Muscle of leg (tissue), 11 donors: Measurements from ENCODE around the gene VSIG2. TPM values are rescaled to one million over a fixed set of nuclear protein-coding genes. Genes with fewer than 3 reads are reported as not detected.

ENCODE experiments used
- DNase-seq: peaks from one replicate; pipeline ENCODE4 v3.0.0; 2013
- H3K27ac ChIP-seq: one replicate; pipeline ENCODE4 v1.5.1; 2013; ENCODE audit warnings: mild to moderate bottlenecking, low read length, control low read depth
- H3K27me3 ChIP-seq: one replicate; pipeline ENCODE4 v1.6.1; 2013; ENCODE audit warnings: low read length; ENCODE audit not compliant: control insufficient read depth, insufficient read depth
- H3K36me3 ChIP-seq: one replicate; pipeline ENCODE4 v1.6.1; 2013; ENCODE audit warnings: low read length; ENCODE audit not compliant: control insufficient read depth, insufficient read depth
- H3K4me1 ChIP-seq: one replicate; pipeline ENCODE4 v1.6.1; 2013; ENCODE audit warnings: low read length; ENCODE audit not compliant: control insufficient read depth, insufficient read depth
- H3K4me3 ChIP-seq: one replicate; pipeline ENCODE4 v1.5.1; 2013; ENCODE audit warnings: low read length, control low read depth
- H3K9me3 ChIP-seq: replicated peaks from 2 replicates; pipeline ENCODE4 v1.6.1; 2013; ENCODE audit warnings: low read depth, low read length; ENCODE audit not compliant: control insufficient read depth
- whole genome bisulfite sequencing: methylation state at CpG from one replicate; pipeline ENCODE4 v1.1.5; 2013; ENCODE audit warnings: missing lambda C conversion rate; ENCODE audit not compliant: insufficient coverage; 5-methylcytosine and 5-hydroxymethylcytosine counted together
- polyA plus RNA-seq, 8 donors: library from polyadenylated mRNA; unstranded; fragments of 120-200 nt; gene quantifications; one replicate each; pipeline versions ENCODE4 v1.2.1 to v1.2.3, GENCODE V29; 2013; ENCODE audit warnings: inconsistent platforms in 1 of 8, low replicate concordance in 1 of 8; ENCODE audit not compliant: insufficient read length in 8 of 8, insufficient read depth in 1 of 8
- total RNA-seq: library from RNA; stranded (reverse); fragments of 120-200 nt; gene quantifications from one replicate; pipeline ENCODE4 v1.2.4, GENCODE V29; 2013

VSIG2 gene
- total and polyA plus RNA-seq, 9 donors = 0.49 to 2.3 (median 1.3) TPM

DNA sequence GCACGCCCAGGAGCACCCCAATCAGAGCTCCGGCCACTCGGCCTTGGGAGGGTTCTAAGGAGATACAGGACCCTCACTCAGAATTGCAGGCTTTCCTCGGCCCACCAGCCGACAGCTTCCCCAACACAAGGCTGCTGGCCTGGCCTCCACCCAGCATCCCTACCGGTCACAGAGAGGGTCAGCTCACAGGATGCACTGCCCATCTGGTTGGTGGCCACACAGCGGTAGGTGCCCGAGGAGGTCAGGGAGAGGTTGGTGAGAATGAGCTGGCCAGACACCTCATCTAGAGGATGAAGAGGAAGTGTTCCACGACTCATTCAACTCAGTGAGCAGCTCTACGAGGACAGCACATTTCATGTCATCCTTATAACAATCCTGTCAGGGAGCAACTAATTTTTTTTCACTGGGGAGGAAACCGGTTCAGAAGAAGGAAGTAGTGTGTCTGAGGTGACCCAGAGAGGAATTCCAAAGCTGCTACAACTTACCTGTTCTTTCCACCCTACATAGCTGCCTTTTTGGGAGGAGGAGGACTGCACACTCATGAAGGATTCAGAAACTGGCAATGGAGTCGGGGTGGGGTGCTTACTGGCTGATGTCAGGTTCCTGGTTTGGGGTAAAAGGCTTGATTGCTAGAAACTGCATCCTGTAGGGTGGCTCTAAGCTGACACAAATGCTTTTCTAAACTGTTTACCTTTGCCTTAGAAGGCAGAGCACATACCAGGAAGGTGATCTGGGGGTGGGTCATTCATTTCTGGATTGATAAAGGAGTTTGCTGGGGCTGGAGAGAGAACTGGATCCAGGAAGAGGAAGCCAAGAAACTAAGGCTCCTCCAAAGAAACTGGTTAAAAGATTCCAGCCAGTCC lies 3.3 kb downstream of the VSIG2 start:
- H3K4me1 ChIP-seq = peaks cover 32% of the 10 kb centered on the region
- H3K36me3 ChIP-seq = no peaks in the 10 kb centered on the region
- no peak for DNase-seq
- peaks cover 99% of the 10 kb centered on the region for H3K27me3 ChIP-seq
- H3K27ac ChIP-seq = peak overlapping the region; percentile 35
- WGBS = 23% methylated on average over 3 of the region's 12 CpGs
- H3K4me3 ChIP-seq = no peak overlapping the region
- H3K9me3 ChIP-seq = no peaks in the 10 kb centered on the region

DNA sequence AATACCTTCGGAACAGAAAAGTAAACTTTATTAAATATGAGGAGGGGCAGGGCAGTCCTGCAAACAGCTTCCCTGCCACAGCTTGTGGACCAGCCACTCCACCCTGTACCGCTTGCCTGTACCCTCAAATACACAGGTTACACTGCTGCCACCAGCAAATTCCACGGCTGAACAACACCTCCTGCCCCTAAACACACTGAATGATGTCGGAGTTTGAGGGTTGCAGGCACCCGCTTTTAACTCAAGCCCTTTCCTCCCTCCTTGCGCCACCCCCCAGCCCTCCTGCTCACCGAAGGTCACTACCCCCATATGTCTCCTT lies 4.0 kb downstream of the VSIG2 start:
- no peaks in the 10 kb centered on the region for H3K36me3 ChIP-seq
- no peaks in the 10 kb centered on the region for H3K9me3 ChIP-seq
- H3K4me3 ChIP-seq = no peak overlapping the region
- H3K27ac ChIP-seq = peak overlapping the region; percentile 35
- peaks cover 32% of the 10 kb centered on the region for H3K4me1 ChIP-seq
- peaks cover 98% of the 10 kb centered on the region for H3K27me3 ChIP-seq
- WGBS = 32% methylated on average over 6 of the region's 7 CpGs
- no peak for DNase-seq

- 22% methylated on average over 9 of the region's 14 CpGs for WGBS
These were observed 4.5 kb downstream of the VSIG2 start for GRCh38 chr11:124747406-124748099.

GRCh38 chr11:124746621-124747243 lies 5.3 kb downstream of the VSIG2 start:
- H3K9me3 ChIP-seq = no peaks in the 10 kb centered on the region
- peak overlapping the region; percentile 37 for H3K4me3 ChIP-seq
- H3K27ac ChIP-seq = no peak overlapping the region
- H3K4me1 ChIP-seq = peaks cover 29% of the 10 kb centered on the region
- no peaks in the 10 kb centered on the region for H3K36me3 ChIP-seq
- peak; percentile 30 for DNase-seq
- WGBS = 5% methylated on average over 17 of the region's 37 CpGs
- H3K27me3 ChIP-seq = peaks cover 97% of the 10 kb centered on the region

More at GRCh38 chr11:124747406-124748099, 4.5 kb downstream of the VSIG2 start:
- H3K9me3 ChIP-seq = no peaks in the 10 kb centered on the region
- no peak overlapping the region for H3K4me3 ChIP-seq
- H3K27ac ChIP-seq = no peak overlapping the region
- no peak for DNase-seq
- H3K4me1 ChIP-seq = peaks cover 29% of the 10 kb centered on the region
- no peaks in the 10 kb centered on the region for H3K36me3 ChIP-seq
- peaks cover 98% of the 10 kb centered on the region for H3K27me3 ChIP-seq

GRCh38 chr11:124745835-124746620 lies 6.0 kb downstream of the VSIG2 start:
- Histone ChIP-seq H3K4me1 (peaks cover 29% of the 10 kb centered on the region), H3K36me3 (no peaks in the 10 kb centered on the region), H3K27me3 (peaks cover 97% of the 10 kb centered on the region), H3K27ac (no peak overlapping the region), H3K4me3 (peak overlapping the region; percentile 37), H3K9me3 (no peaks in the 10 kb centered on the region)
- no peak for DNase-seq
- 6% methylated on average over 25 of the region's 41 CpGs for WGBS

GRCh38 chr11:124745270-124745834 lies 6.7 kb downstream of the VSIG2 start:
- Histone ChIP-seq H3K9me3 (no peaks in the 10 kb centered on the region), H3K4me3 (no peak overlapping the region), H3K27ac (no peak overlapping the region), H3K36me3 (no peaks in the 10 kb centered on the region), H3K4me1 (peaks cover 32% of the 10 kb centered on the region), H3K27me3 (peaks cover 96% of the 10 kb centered on the region)
- WGBS = 9% methylated on average over 30 of the region's 44 CpGs
- no peak for DNase-seq

DNA sequence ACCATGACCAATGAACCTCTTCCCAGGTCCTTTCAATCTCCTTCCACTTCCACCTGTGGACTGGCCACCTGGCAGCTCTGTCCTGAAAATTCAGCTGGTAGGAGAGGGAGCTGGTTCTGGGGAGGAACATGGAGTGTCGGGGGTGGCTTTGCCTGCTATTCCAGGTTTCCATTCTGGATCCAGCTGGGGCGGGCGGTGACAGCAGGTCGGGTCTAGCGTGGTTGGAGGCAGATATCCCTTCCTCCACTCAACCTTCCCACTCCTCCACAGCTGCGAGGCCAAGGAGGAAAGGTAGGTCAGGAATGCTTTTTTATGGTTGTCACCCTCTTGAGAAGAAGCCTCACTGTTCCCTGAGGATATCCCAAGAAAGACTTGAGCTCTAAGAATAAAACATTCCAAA lies 9.0 kb downstream of the VSIG2 start:
- peaks cover 91% of the 10 kb centered on the region for H3K27me3 ChIP-seq
- no CpG with 5 or more reads among the region's 6 CpGs for WGBS
- DNase-seq = no peak
- no peak overlapping the region for H3K4me3 ChIP-seq
- H3K36me3 ChIP-seq = no peaks in the 10 kb centered on the region
- H3K9me3 ChIP-seq = no peaks in the 10 kb centered on the region
- H3K4me1 ChIP-seq = peaks cover 44% of the 10 kb centered on the region
- no peak overlapping the region for H3K27ac ChIP-seq

GRCh38 chr11:124742555-124742954 lies 9.5 kb downstream of the VSIG2 start:
- WGBS = 53% methylated on average over 2 of the region's 2 CpGs
- Histone ChIP-seq H3K4me1 (peaks cover 47% of the 10 kb centered on the region), H3K27me3 (peaks cover 89% of the 10 kb centered on the region), H3K36me3 (no peaks in the 10 kb centered on the region), H3K9me3 (no peaks in the 10 kb centered on the region), H3K4me3 (no peak overlapping the region), H3K27ac (no peak overlapping the region)
- no peak for DNase-seq

- no peaks in the 10 kb centered on the region for H3K9me3 ChIP-seq
- no peak overlapping the region for H3K27ac ChIP-seq
- H3K4me1 ChIP-seq = peaks cover 28% of the 10 kb centered on the region
- WGBS = under 1% methylated on average over 34 of the region's 37 CpGs
- DNase-seq = peak; percentile 22
- peaks cover 80% of the 10 kb centered on the region for H3K27me3 ChIP-seq
- no peaks in the 10 kb centered on the region for H3K36me3 ChIP-seq
- H3K4me3 ChIP-seq = peak overlapping the region; percentile 50
These were observed 11.7 kb downstream of the VSIG2 start for GRCh38 chr11:124740277-124740882.
